ENCODE data around the gene SDHD. TPM values are rescaled to one million over a fixed set of nuclear protein-coding genes. Genes with fewer than 3 reads are reported as not detected.

SDHD gene
- total and polyA plus RNA-seq, 2 donors (not counting 3 experiments of a cell fraction or from before 2014, with no cell fraction given), result 72.3 to 169 TPM

GRCh38 chr11:112115386-112115785 is 28.7 kb downstream of the SDHD start:
- no peaks in the 10 kb centered on the region for H3K27me3 ChIP-seq (ENCODE audit: control insufficient read depth in 2 of 2, insufficient read depth in 2 of 2, low read length in 2 of 2)
- H3K9me3 ChIP-seq (replicated peaks; ENCODE audit: control insufficient read depth, insufficient read depth, low read length), result no peaks in the 10 kb centered on the region
- no TSS peak for BruUV-seq (replicated peaks)
- TF ChIP-seq EZH2 (IDR thresholded peaks at IDR 0.05; ENCODE audit: borderline replicate concordance, low read depth, low read length, severe bottlenecking) (no peak), FOS (IDR thresholded peaks at IDR 0.05; ENCODE audit: borderline replicate concordance, insufficient read depth, low read length) (no peak), JUN (IDR thresholded peaks at IDR 0.05; ENCODE audit: borderline replicate concordance, insufficient read depth, insufficient read length, low read depth) (no peak), CTCF (IDR thresholded peaks at IDR 0.05; ENCODE audit: extremely low read depth in 1 of 2, insufficient read depth in 1 of 2, low read depth in 1 of 2, low read length in 2 of 2) (no peak), MYC (IDR thresholded peaks at IDR 0.05; ENCODE audit: low read depth, low read length) (no peak), GATA2 (IDR thresholded peaks at IDR 0.05; ENCODE audit: insufficient read depth, insufficient read length, low read depth, low read length) (no peak), POLR2AphosphoS5 (IDR thresholded peaks at IDR 0.05; ENCODE audit: insufficient read depth, low read depth, low read length) (no peak)
- no peak overlapping the region for H3K4me2 ChIP-seq (ENCODE audit: insufficient read depth, low read length)
- no peaks in the 10 kb centered on the region for H3K79me2 ChIP-seq (ENCODE audit: control insufficient read depth, insufficient read depth, low read length)
- ChIA-PET CTCF (interaction anchor here (3.2 to 6.6 kb wide), 6 partner anchors 12 to 165 kb away, joined by 18 to 150 read pairs (median 48); partner anchors contain the start of gene BCO2), POLR2A (no interaction called here)
- no peaks in the 10 kb centered on the region for H3K9me1 ChIP-seq (replicated peaks; ENCODE audit: control insufficient read depth, extremely low read depth, insufficient read depth, low read length)
- DNase-seq (ENCODE audit: low read depth, low spot score) (no peak), FAIRE-seq (no peak)
- H4K20me1 ChIP-seq (replicated peaks; ENCODE audit: control insufficient read depth, extremely low read depth, insufficient read depth, low read length), result no peaks in the 10 kb centered on the region
- dilution Hi-C loops (cut with MboI; ENCODE audit: extremely low pct_ligation_motif_present, low sequenced_read_pairs) (no loop called here), intact Hi-C loops (cut with micrococcal nuclease) (no loop called here)
- no peaks in the 10 kb centered on the region for H3K36me3 ChIP-seq (ENCODE audit: control insufficient read depth in 2 of 2, extremely low read depth in 1 of 2, insufficient read depth in 2 of 2, low read length in 2 of 2)
- no peak overlapping the region for H2AFZ ChIP-seq (ENCODE audit: low read depth, low read length)
- peaks cover 11% of the 10 kb centered on the region for H3K4me1 ChIP-seq (ENCODE audit: control insufficient read depth, extremely low read depth, insufficient read depth, low read length)
- H3K27ac ChIP-seq (ENCODE audit: insufficient read depth, low read depth, low read length), result no peak overlapping the region
- no peak overlapping the region for H3K9ac ChIP-seq (replicated peaks; ENCODE audit: extremely low read depth, insufficient read depth, low read length)
- H3K4me3 ChIP-seq (replicated peaks in 1 of 3; ENCODE audit: insufficient read depth in 1 of 3, low read depth in 1 of 3, low read length in 3 of 3), result no peak overlapping the region
